ENCODE measurements around the gene MTMR8.

MTMR8 gene
- long read RNA-seq, partial matches to known transcripts, result 15 of 41 reads
- long read RNA-seq, other reads (novel, unspliced or antisense), result 22 of 41 reads

DNA sequence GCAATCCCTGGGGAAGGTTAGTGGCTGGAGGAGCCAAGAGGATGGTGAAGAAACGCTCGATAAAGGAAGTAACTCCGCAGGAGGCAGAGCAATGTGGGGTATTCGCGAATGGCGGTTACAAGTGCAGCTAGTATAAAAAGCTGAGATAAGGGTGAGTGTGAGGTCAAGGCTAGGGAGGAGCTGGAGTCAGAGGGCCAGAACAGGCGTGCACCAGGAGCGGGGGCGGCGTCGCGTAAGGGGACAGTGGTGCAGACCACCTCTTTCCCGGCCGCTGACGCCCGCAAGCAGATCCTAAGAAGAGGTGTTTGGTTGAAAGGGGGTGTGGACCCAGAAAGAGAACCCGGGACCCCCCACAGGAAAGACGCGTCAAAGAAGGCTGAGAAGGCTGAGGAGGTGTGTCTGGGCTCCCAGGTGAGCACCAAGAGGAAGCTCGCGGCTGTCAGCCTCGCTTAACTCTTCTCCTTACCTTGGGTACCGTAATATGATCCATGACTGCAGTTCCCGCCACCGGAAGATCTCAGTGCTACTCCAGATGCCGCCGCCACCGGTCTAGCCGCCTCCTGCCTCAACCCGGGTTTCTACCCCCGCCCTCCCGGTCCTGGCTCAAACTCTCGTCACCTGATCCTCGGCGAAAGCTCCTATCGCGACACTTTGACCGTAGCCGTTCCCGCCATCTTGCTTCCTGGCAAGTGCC, at the start of gene MTMR8:
Gene MTMR8, minus strand, starts transcription at position 579 of the 694 bp plus-strand sequence. Its CDS starts 89 bp downstream, at position 490.
- peak; percentile 51 to 76 for DNase-seq (ENCODE audit: low read depth in 1 of 2, low spot score in 1 of 2)
- TF ChIP-seq, protein P1, sequence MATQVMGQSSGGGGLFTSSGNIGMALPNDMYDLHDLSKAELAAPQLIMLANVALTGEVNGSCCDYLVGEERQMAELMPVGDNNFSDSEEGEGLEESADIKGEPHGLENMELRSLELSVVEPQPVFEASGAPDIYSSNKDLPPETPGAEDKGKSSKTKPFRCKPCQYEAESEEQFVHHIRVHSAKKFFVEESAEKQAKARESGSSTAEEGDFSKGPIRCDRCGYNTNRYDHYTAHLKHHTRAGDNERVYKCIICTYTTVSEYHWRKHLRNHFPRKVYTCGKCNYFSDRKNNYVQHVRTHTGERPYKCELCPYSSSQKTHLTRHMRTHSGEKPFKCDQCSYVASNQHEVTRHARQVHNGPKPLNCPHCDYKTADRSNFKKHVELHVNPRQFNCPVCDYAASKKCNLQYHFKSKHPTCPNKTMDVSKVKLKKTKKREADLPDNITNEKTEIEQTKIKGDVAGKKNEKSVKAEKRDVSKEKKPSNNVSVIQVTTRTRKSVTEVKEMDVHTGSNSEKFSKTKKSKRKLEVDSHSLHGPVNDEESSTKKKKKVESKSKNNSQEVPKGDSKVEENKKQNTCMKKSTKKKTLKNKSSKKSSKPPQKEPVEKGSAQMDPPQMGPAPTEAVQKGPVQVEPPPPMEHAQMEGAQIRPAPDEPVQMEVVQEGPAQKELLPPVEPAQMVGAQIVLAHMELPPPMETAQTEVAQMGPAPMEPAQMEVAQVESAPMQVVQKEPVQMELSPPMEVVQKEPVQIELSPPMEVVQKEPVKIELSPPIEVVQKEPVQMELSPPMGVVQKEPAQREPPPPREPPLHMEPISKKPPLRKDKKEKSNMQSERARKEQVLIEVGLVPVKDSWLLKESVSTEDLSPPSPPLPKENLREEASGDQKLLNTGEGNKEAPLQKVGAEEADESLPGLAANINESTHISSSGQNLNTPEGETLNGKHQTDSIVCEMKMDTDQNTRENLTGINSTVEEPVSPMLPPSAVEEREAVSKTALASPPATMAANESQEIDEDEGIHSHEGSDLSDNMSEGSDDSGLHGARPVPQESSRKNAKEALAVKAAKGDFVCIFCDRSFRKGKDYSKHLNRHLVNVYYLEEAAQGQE (IDR thresholded peaks at IDR 0.05; ENCODE audit: insufficient replicate concordance, low read depth), result no peak
- TF ChIP-seq GABPA (IDR thresholded peaks at IDR 0.05; ENCODE audit: low read depth) (no peak), SPI1 (IDR thresholded peaks at IDR 0.05; ENCODE audit: borderline replicate concordance, low read depth) (no peak), POLR2AphosphoS5 (IDR thresholded peaks at IDR 0.05; ENCODE audit: low read depth) (no peak)
- TF ChIP-seq, protein P2, sequence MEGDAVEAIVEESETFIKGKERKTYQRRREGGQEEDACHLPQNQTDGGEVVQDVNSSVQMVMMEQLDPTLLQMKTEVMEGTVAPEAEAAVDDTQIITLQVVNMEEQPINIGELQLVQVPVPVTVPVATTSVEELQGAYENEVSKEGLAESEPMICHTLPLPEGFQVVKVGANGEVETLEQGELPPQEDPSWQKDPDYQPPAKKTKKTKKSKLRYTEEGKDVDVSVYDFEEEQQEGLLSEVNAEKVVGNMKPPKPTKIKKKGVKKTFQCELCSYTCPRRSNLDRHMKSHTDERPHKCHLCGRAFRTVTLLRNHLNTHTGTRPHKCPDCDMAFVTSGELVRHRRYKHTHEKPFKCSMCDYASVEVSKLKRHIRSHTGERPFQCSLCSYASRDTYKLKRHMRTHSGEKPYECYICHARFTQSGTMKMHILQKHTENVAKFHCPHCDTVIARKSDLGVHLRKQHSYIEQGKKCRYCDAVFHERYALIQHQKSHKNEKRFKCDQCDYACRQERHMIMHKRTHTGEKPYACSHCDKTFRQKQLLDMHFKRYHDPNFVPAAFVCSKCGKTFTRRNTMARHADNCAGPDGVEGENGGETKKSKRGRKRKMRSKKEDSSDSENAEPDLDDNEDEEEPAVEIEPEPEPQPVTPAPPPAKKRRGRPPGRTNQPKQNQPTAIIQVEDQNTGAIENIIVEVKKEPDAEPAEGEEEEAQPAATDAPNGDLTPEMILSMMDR (IDR thresholded peaks at IDR 0.05; ENCODE audit: insufficient read depth, low read length), result no peak
- H3K27me3 ChIP-seq (ENCODE audit: insufficient read depth, poor library complexity, severe bottlenecking), result no peaks in the 10 kb centered on the region
- H3K4me3 ChIP-seq (replicated peaks; ENCODE audit: insufficient read depth, low read length), result peak within 1 kb of the TSS; percentile 81
- peak within 1 kb of the TSS; percentile 62 for H3K27ac ChIP-seq (replicated peaks)

DNA sequence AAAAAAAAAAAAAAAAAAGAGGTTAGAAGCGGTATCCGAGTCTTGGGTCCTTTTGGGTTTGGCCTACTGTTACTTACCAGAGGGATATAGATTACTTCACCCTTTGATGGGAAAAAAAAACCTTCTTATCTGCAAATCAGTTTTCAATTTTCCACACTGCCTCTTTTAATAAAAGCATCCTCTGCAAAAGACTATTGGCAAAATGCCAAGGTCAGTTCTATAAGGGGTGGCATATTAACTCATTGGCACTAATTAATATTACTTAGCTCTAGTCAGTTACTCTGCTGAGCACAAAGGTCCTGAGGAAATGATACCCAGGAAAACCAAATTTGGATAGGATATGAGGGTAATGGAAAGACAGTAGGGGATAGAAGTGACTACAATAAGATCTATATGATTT, 44.3 kb upstream of the MTMR8 start:
- TF ChIP-seq SPI1 (IDR thresholded peaks at IDR 0.05; ENCODE audit: borderline replicate concordance, low read depth) (no peak), POLR2AphosphoS5 (IDR thresholded peaks at IDR 0.05; ENCODE audit: low read depth) (no peak), GABPA (IDR thresholded peaks at IDR 0.05; ENCODE audit: low read depth) (no peak)
- TF ChIP-seq, protein P2 (IDR thresholded peaks at IDR 0.05; ENCODE audit: insufficient read depth, low read length), result no peak
- TF ChIP-seq, protein P1 (IDR thresholded peaks at IDR 0.05; ENCODE audit: insufficient replicate concordance, low read depth), result no peak
- no peak for DNase-seq (ENCODE audit: low read depth in 1 of 2, low spot score in 1 of 2)
- Histone ChIP-seq H3K4me3 (replicated peaks; ENCODE audit: insufficient read depth, low read length) (no peak overlapping the region), H3K27ac (replicated peaks) (no peak overlapping the region), H3K27me3 (ENCODE audit: insufficient read depth, poor library complexity, severe bottlenecking) (no peaks in the 10 kb centered on the region)

DNA sequence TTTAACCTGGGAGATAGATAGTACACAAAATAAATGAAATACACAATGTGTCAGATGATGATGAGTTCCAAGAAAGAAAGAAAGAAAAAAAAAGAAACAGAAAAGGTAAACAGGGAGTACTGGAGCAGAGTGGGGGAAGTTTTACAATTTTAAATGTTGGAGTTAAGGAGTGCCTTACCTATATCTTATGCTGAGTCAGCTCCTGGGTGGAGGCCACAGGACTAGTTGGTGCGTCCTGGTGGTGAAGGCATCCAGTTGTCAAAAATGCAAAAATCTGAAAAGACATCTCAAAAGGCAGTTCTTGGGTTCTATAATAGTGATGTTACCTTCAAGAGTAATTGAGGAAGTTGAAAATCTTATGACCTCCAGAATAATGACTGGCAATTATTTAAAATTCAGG, 42.4 kb upstream of the MTMR8 start:
- Histone ChIP-seq H3K27me3 (ENCODE audit: insufficient read depth, poor library complexity, severe bottlenecking) (no peaks in the 10 kb centered on the region), H3K27ac (replicated peaks) (no peak overlapping the region), H3K4me3 (replicated peaks; ENCODE audit: insufficient read depth, low read length) (no peak overlapping the region)
- no peak for DNase-seq (ENCODE audit: low read depth in 1 of 2, low spot score in 1 of 2)
- TF ChIP-seq GABPA (IDR thresholded peaks at IDR 0.05; ENCODE audit: low read depth) (no peak), SPI1 (IDR thresholded peaks at IDR 0.05; ENCODE audit: borderline replicate concordance, low read depth) (no peak), POLR2AphosphoS5 (IDR thresholded peaks at IDR 0.05; ENCODE audit: low read depth) (no peak)
- TF ChIP-seq, protein P2 (IDR thresholded peaks at IDR 0.05; ENCODE audit: insufficient read depth, low read length), result no peak
- TF ChIP-seq, protein P1 (IDR thresholded peaks at IDR 0.05; ENCODE audit: insufficient replicate concordance, low read depth), result no peak

Measured in HL-60 (cell line).